Stimulated activated CD4-positive, alpha-beta T cell treated with anti-CD3 and anti-CD28 coated beads, Interleukin-4, amount 100 ng/mL, for 24 hours (primary cell): Measurements from ENCODE around the gene ZNF814.
"Not testable (repeated sequence)": the region's sequence is repeated elsewhere in the genome, so short reads cannot be mapped to it uniquely, and the experiment has no call there.

Experiments
- DNase-seq: peaks from one replicate; pipeline ENCODE4 v3.0.0-alpha.2; 2020

The ZNF814 gene

GRCh38 chr19:57815247-57816075, 73.4 kb downstream of the ZNF814 start:
- no peak for DNase-seq

- peak; percentile 80 for DNase-seq
Observed at GRCh38 chr19:57814505-57815246, 74.2 kb downstream of the ZNF814 start, which contains the start of gene ZNF552. Gene ZNF552 (minus strand): TSS chr19:57814913. CDS start chr19:57814743, 170 bp downstream.

DNA sequence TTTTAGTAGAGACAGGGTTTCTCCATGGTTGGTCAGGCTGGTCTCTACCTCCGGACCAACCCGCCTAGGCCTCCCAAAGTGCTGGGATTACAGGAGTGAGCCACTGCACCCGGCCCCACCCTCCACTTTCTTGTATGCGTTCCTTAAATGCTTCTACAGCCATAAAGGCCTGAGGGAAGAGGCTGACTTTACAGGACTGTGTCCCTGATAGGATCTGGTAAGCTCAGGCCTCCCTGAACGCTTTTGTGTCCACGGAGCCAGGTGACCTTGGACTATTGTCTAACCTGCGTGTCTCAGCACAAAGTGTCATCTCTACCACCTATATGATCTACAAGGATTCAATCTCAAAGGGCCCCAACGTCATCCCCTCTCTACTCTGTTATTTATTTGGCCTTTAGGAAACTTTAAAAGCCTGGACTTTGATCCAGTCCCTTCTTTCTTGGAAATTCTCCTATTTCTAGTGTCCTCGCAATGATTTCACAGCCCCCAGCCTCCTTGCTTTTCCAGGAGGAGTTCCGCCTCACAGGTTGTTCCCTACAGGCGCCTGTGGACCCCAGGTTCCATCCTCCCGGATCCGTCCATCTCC, 74.8 kb downstream of the ZNF814 start:
- DNase-seq = no peak

DNA sequence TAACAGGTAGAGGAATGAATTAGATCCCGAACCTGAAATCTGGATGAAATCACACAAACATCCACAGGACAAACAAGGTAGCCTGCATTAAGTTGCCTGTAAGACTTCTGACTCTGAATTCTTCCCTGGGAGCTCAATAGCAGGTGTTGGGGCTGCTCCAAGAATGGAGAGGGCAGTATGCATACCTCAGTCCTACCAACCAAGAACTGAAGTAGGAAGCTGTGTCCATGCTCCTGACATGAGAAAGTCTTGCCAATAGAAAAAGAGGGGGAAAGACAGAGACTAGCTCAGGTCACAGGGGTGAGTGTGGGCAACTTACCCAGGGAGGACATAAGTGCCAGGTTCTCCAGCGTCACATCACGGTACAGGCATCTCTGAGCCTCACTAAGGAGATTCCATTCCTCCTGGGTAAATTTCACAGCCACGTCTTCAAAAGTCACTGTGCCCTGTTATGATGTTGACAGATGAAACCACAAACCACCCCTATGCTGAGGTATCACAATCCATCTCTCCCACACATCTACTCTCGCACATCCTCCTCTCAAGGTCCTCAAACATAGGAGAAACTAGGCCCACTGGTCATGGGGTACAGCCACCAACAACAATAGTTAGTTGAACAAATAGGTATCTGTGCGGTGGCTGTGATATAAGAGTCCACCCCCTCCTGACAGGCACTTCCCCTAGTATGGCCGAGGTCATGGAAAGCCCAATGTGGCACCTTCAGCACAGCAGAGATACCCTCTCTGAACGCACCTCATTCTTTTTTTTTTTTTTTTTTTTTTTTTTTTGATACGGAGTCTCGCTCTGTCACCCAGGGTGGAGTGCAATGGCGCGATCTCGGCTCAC, 75.6 kb downstream of the ZNF814 start:
- DNase-seq = not testable (repeated sequence)

DNA sequence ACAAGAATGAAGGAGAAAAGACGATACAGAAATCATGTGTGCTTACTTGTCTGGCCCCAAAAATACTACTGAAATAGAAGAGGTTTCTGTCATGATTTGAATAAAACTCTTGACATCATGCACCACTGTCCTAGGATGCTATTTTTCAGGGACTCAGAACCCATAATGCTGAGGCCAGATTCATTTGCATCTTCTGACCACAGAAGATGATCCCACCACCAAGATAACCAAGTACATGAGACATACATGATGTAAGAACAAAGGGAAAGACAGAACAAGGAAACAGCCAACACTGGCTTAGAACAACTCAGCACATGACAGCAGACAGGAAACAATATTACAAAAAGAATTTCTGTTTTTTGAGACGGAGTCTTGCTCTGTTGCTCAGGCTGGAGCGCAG, 76.6 kb downstream of the ZNF814 start:
- no peak for DNase-seq

GRCh38 chr19:57810410-57811295, 78.2 kb downstream of the ZNF814 start:
- DNase-seq = not testable (repeated sequence)

DNA sequence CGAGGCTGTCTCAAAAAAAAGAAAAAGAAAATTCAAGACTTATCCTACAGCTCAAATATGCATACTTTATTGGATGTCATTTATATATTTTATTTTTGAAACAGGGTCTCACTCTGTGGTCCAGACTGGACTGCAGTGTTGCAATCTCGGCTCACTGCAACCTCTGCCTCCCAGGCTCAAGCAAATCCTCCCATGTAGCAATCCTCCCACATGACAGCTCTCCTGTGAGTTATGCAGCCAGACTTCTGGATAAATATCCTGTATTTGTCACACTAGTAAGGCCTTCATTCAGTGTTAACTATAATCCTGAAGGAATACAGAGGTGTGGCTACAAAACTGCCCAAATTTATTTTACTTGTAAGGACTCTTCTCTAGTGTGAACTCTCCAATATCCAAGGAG, 81.3 kb downstream of the ZNF814 start:
- DNase-seq = no peak

DNA sequence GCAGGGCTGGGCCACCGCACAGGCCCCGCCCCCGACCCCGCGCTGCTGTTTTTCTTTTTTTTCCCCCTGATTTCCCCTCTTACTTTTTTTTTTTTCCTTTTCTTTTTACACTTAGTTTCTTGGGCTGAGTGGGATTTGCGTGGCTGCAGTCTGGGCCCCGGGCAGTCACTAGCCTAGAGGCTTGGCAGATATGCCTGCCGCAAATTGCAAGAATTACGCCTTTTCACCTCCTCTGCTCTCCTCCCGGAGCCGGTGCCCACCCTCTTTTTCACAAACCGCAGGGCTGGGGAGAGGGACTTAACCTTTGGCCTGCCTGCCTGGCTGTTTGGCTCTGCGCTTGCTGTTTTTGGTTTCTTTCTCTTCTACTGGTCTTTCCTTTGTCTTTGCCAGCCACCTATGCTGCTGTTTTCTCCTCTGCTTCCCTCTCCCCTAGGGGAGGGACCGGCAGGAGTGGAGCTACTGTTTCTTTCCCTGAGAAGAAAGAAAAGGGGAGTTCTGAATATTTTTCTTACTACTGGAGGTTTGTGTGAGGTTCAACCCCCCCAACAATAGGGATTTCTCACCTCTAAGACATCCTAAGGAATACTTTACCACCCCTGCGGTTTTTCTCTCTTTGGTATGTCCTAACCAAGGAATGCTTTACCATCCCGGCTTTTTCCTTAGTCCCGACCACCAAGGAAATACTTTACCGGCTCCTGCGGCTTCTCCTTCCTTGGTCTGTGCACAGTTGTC, 85.1 kb downstream of the ZNF814 start:
- no peak for DNase-seq

DNA sequence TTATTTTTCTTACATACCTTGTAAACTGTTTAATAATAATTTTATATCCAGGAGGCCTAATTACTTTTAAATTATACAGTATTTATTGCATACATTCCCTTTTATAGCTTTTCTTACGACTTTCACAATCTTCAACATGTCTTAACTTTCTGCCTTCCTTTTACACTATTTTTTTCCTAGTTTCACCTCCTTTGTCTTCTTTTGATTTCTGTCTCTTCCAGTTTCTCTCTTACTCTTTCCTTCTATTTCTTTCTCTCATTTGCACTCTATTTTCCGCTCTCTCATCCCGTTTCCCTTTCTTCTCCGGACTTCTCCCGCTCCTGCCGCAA, 85.6 kb downstream of the ZNF814 start:
- DNase-seq = no peak

DNA sequence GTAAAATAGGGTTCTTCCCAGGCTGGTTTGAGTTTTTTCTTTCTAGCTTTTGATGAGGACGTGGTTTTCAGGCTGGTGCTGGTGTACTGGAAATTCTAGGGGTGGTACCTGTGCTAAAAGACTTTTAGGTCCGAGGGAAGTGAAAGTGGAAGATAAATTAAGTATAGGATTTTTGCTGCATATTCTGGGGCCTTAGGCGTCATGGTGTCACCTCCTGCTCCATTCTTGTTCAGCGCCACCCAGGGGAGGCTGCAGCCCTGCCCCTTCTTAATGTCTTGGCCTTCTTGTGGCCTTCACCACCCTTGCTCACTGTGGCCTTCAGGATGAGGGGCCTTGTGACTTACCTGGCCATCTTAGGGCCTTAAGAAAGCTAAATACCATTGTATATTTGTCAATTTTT, 86.6 kb downstream of the ZNF814 start:
- no peak for DNase-seq

DNA sequence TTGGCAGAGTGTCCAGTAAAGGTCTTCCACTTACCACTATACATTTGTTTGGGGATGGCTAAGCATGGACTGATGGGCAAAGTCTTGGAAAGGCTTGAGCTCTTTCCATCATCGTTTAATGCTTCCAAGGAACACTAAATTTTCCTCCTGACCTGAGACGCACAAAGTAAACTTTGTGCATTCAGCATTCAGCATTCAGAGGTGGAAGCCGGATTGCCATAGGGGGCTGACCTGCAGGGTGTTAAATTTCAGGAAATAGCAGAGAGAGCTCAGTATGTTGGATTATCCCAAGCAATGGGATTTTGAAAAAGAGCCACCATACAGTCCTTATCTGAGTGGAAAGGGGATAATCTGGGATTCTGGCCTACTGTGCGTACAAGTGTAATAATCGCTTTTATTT, 88.1 kb downstream of the ZNF814 start:
- no peak for DNase-seq
